ENCODE data around the gene OPN1SW. TPM values are rescaled to one million over a fixed set of nuclear protein-coding genes. Genes with fewer than 3 reads are reported as not detected.

OPN1SW gene
- total and polyA plus RNA-seq, 9 of the 15 experiments (the other 6 are each of a cell fraction or from before 2014, with no cell fraction given) = 0.84 to 1.0 TPM; not detected in 7

- TF ChIP-seq ARID4B (CRISPR knock-in tag; IDR thresholded peaks at IDR 0.05) (no peak), PKNOX1 (IDR thresholded peaks at IDR 0.05) (peak; percentile 45), TCF3 (CRISPR knock-in tag; IDR thresholded peaks at IDR 0.05) (peak; percentile 41), CC2D1A (IDR thresholded peaks at IDR 0.05) (no peak), SMARCA4 (IDR thresholded peaks at IDR 0.05) (peak; percentile 50; the same call in 1 of the 2 replicates), TRIM24 (IDR thresholded peaks at IDR 0.05) (peak in 1 of 2 experiments; percentile 40; a peak in 1 of 4 replicates), ARID1B (IDR thresholded peaks at IDR 0.05) (peak; percentile 71), CBFA2T3 (IDR thresholded peaks at IDR 0.05) (peak; percentile 46; the same call in 1 of the 2 replicates), DPF2 (IDR thresholded peaks at IDR 0.05) (peak; percentile 70), ELF4 (CRISPR knock-in tag; IDR thresholded peaks at IDR 0.05) (peak; percentile 71; the same call in 1 of the 2 replicates), OTX1 (CRISPR knock-in tag; IDR thresholded peaks at IDR 0.05) (peak; percentile 77), ETV6 (IDR thresholded peaks at IDR 0.05; ENCODE audit: borderline replicate concordance in 1 of 2, low read depth in 2 of 2, low read length in 1 of 2) (peak in 1 of 2 experiments; percentile 63; a peak in 1 of 4 replicates), ETV6 (CRISPR knock-in tag; IDR thresholded peaks at IDR 0.05; ENCODE audit: borderline replicate concordance) (no peak), POLR3G (IDR thresholded peaks at IDR 0.05; ENCODE audit: extremely low read depth, insufficient read length, insufficient replicate concordance) (no peak), ILK (tag; IDR thresholded peaks at IDR 0.05; ENCODE audit: borderline replicate concordance, low read depth) (no peak), SMAD3 (CRISPR knock-in tag; conservative IDR thresholded peaks at IDR 0.05) (0 out of 2 replicates have a peak, but pooled peaks have one; percentile 36), HNRNPK (IDR thresholded peaks at IDR 0.05; ENCODE audit: low read depth, low read length, poor library complexity, severe bottlenecking) (no peak)
- TF ChIP-seq, protein P1, sequence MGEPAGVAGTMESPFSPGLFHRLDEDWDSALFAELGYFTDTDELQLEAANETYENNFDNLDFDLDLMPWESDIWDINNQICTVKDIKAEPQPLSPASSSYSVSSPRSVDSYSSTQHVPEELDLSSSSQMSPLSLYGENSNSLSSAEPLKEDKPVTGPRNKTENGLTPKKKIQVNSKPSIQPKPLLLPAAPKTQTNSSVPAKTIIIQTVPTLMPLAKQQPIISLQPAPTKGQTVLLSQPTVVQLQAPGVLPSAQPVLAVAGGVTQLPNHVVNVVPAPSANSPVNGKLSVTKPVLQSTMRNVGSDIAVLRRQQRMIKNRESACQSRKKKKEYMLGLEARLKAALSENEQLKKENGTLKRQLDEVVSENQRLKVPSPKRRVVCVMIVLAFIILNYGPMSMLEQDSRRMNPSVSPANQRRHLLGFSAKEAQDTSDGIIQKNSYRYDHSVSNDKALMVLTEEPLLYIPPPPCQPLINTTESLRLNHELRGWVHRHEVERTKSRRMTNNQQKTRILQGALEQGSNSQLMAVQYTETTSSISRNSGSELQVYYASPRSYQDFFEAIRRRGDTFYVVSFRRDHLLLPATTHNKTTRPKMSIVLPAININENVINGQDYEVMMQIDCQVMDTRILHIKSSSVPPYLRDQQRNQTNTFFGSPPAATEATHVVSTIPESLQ (CRISPR knock-in tag; IDR thresholded peaks at IDR 0.05) = 0 out of 2 replicates have a peak, but pooled peaks have one; percentile 31
- TF ChIP-seq, protein P2, sequence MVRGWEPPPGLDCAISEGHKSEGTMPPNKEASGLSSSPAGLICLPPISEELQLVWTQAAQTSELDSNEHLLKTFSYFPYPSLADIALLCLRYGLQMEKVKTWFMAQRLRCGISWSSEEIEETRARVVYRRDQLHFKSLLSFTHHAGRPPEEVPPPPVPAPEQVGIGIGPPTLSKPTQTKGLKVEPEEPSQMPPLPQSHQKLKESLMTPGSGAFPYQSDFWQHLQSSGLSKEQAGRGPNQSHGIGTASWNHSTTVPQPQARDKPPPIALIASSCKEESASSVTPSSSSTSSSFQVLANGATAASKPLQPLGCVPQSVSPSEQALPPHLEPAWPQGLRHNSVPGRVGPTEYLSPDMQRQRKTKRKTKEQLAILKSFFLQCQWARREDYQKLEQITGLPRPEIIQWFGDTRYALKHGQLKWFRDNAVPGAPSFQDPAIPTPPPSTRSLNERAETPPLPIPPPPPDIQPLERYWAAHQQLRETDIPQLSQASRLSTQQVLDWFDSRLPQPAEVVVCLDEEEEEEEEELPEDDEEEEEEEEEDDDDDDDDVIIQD (CRISPR knock-in tag; IDR thresholded peaks at IDR 0.05) = 0 out of 2 replicates have a peak, but pooled peaks have one; percentile 28
- TF ChIP-seq, protein P3, sequence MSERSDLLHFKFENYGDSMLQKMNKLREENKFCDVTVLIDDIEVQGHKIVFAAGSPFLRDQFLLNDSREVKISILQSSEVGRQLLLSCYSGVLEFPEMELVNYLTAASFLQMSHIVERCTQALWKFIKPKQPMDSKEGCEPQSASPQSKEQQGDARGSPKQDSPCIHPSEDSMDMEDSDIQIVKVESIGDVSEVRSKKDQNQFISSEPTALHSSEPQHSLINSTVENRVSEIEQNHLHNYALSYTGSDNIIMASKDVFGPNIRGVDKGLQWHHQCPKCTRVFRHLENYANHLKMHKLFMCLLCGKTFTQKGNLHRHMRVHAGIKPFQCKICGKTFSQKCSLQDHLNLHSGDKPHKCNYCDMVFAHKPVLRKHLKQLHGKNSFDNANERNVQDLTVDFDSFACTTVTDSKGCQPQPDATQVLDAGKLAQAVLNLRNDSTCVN (CRISPR knock-in tag; IDR thresholded peaks at IDR 0.05) = peak; percentile 61; the same call in 1 of the 2 replicates
These were observed 44.4 kb downstream of the OPN1SW start (continued) for GRCh38 chr7:128731184-128731583.

Data from K562 (cell line).